ENCODE data around the gene SF3B3.

DNA sequence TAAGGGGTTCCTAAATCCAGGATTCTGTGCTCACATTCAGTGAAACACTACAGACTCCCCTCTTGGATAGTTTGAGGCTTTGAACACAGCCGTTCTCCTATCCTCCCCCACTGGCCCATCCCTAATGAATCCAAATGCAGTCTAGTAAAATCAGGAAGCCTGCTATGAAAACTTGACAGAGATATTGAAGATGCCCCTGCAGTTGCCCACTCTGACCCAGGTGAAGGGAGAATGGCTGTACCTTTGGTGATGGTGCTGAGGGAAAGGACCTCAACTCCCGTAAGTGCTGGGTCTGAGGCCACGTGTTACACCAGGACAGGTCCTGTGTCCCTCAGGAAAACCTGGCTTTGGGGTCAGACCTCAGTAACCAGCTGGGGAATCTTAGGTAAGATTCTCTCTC lies 54.4 kb downstream of the SF3B3 start:
- TF ChIP-seq, protein P1, sequence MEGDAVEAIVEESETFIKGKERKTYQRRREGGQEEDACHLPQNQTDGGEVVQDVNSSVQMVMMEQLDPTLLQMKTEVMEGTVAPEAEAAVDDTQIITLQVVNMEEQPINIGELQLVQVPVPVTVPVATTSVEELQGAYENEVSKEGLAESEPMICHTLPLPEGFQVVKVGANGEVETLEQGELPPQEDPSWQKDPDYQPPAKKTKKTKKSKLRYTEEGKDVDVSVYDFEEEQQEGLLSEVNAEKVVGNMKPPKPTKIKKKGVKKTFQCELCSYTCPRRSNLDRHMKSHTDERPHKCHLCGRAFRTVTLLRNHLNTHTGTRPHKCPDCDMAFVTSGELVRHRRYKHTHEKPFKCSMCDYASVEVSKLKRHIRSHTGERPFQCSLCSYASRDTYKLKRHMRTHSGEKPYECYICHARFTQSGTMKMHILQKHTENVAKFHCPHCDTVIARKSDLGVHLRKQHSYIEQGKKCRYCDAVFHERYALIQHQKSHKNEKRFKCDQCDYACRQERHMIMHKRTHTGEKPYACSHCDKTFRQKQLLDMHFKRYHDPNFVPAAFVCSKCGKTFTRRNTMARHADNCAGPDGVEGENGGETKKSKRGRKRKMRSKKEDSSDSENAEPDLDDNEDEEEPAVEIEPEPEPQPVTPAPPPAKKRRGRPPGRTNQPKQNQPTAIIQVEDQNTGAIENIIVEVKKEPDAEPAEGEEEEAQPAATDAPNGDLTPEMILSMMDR (optimal IDR thresholded peaks at IDR 0.05 in 1 of 3, IDR thresholded peaks at IDR 0.05 in 1 of 3, conservative IDR thresholded peaks at IDR 0.05 in 1 of 3; ENCODE audit: extremely low read depth in 1 of 3, insufficient read depth in 2 of 3, low read length in 3 of 3): no peak
- TF ChIP-seq EZH2 (IDR thresholded peaks at IDR 0.05; ENCODE audit: low read length): no peak
